Activated naive CD8-positive, alpha-beta T cell treated with anti-CD3 and anti-CD28 coated beads, Interleukin-2, amount 10 ng/mL, durations not matched to agents 7 days and 5 days (primary cell): ENCODE results near the gene TSHR. TPM values are rescaled to one million over a fixed set of nuclear protein-coding genes. Genes with fewer than 3 reads are reported as not detected.

Experiments used
- ATAC-seq: fragments of 150-1000 bp; cut with Tn5 transposase; one replicate; pipeline ENCODE4 v1.10.0; 2021; ENCODE audit warnings: low read depth, moderate library complexity
- POLR2A ChIA-PET: fragments of 350-600 bp; sonication (Branson Sonifier 250); formaldehyde crosslinking; loops from one replicate; lab custom pipeline; 2021; ENCODE audit warnings: antibody characterized with exemption; lab: Charles Lee
- DNase-seq: peaks from one replicate; pipeline ENCODE4 v3.0.0; 2021
- H3K27ac Mint-ChIP-seq: one replicate; pipeline ENCODE4 v1.8.0; 2022; ENCODE audit warnings: mild to moderate bottlenecking, mixed read lengths
- H3K27me3 Mint-ChIP-seq: one replicate; pipeline ENCODE4 v1.8.0; 2022; ENCODE audit warnings: mild to moderate bottlenecking, moderate library complexity, mixed read lengths
- H3K36me3 Mint-ChIP-seq: one replicate; pipeline ENCODE4 v1.8.0; 2021; ENCODE audit warnings: mild to moderate bottlenecking, mixed read lengths
- H3K4me1 Mint-ChIP-seq: one replicate; pipeline ENCODE4 v1.8.0; 2021; ENCODE audit warnings: mixed read lengths
- H3K4me3 Mint-ChIP-seq: one replicate; pipeline ENCODE4 v1.8.0; 2022; ENCODE audit warnings: mild to moderate bottlenecking, moderate library complexity, mixed read lengths
- H3K9me3 Mint-ChIP-seq: one replicate; pipeline ENCODE4 v1.8.0; 2021; ENCODE audit warnings: mixed read lengths
- total RNA-seq, 2 experiments: library from RNA; stranded (reverse); gene quantifications; one replicate each; pipeline ENCODE4 v1.2.3, GENCODE V29; 2021

TSHR gene
- total RNA-seq, 2 experiments from 2014 or later: 0.37 to 0.39 TPM

GRCh38 chr14:80956922-80957321 is 1.5 kb downstream of the TSHR start:
- H3K27me3 Mint-ChIP-seq: peaks cover 33% of the 10 kb centered on the region
- H3K27ac Mint-ChIP-seq: no peak overlapping the region
- no peak overlapping the region for H3K4me3 Mint-ChIP-seq
- peaks cover 38% of the 10 kb centered on the region for H3K4me1 Mint-ChIP-seq
- no peak for DNase-seq
- no peaks in the 10 kb centered on the region for H3K9me3 Mint-ChIP-seq
- POLR2A ChIA-PET: interaction anchor here (0.7 kb wide), 1 partner anchor 24 kb away, joined by 3 read pairs; no protein-coding TSS in a partner anchor
- ATAC-seq: no peak
- H3K36me3 Mint-ChIP-seq: peaks cover 8% of the 10 kb centered on the region

- H3K9me3 Mint-ChIP-seq: no peaks in the 10 kb centered on the region
- H3K4me1 Mint-ChIP-seq: peaks cover 38% of the 10 kb centered on the region
- H3K27me3 Mint-ChIP-seq: peaks cover 28% of the 10 kb centered on the region
- no peak overlapping the region for H3K4me3 Mint-ChIP-seq
- DNase-seq: no peak
- H3K36me3 Mint-ChIP-seq: peaks cover 8% of the 10 kb centered on the region
- POLR2A ChIA-PET: no interaction called here
- peak overlapping the region; percentile 58 for H3K27ac Mint-ChIP-seq
- ATAC-seq: no peak
Observed at GRCh38 chr14:80957613-80958012, 2.2 kb downstream of the TSHR start.

- H3K4me3 Mint-ChIP-seq: peak overlapping the region; percentile 56
Observed at GRCh38 chr14:80958226-80958625, 2.8 kb downstream of the TSHR start.

GRCh38 chr14:80958939-80959338 is 3.5 kb downstream of the TSHR start:
- DNase-seq (no peak), ATAC-seq (no peak)
- POLR2A ChIA-PET: interaction anchor here (0.6 to 2.0 kb wide), 6 partner anchors 19 to 262 kb away, joined by 3 to 16 read pairs (median 4); partner anchors contain the start of gene GTF2A1
- Mint-ChIP-seq H3K36me3 (peaks cover 8% of the 10 kb centered on the region), H3K9me3 (no peaks in the 10 kb centered on the region), H3K27me3 (peaks cover 24% of the 10 kb centered on the region), H3K27ac (peak overlapping the region; percentile 74), H3K4me3 (peak overlapping the region; percentile 71), H3K4me1 (peaks cover 38% of the 10 kb centered on the region)

More at GRCh38 chr14:80958226-80958625, 2.8 kb downstream of the TSHR start:
- Mint-ChIP-seq H3K4me1 (peaks cover 38% of the 10 kb centered on the region), H3K27ac (peak overlapping the region; percentile 57), H3K27me3 (peaks cover 21% of the 10 kb centered on the region), H3K36me3 (peaks cover 8% of the 10 kb centered on the region), H3K9me3 (no peaks in the 10 kb centered on the region)
- no peak for ATAC-seq
- POLR2A ChIA-PET: interaction anchor here (0.6 to 2.0 kb wide), 3 partner anchors 20 to 262 kb away, joined by 3 to 16 read pairs (median 4); partner anchors contain the start of gene GTF2A1
- no peak for DNase-seq

GRCh38 chr14:80959496-80959895 is 4.1 kb downstream of the TSHR start:
- no peaks in the 10 kb centered on the region for H3K9me3 Mint-ChIP-seq
- peak; percentile 45 for DNase-seq
- H3K4me1 Mint-ChIP-seq: peaks cover 38% of the 10 kb centered on the region
- POLR2A ChIA-PET: interaction anchor here (0.7 to 2.0 kb wide), 7 partner anchors 19 to 262 kb away, joined by 3 to 16 read pairs (median 3); partner anchors contain the start of gene GTF2A1
- H3K27ac Mint-ChIP-seq: peak overlapping the region; percentile 74
- peaks cover 8% of the 10 kb centered on the region for H3K36me3 Mint-ChIP-seq
- peak; percentile 96 for ATAC-seq
- peaks cover 25% of the 10 kb centered on the region for H3K27me3 Mint-ChIP-seq
- peak overlapping the region; percentile 71 for H3K4me3 Mint-ChIP-seq

- DNase-seq (no peak), ATAC-seq (no peak)
- Mint-ChIP-seq H3K27me3 (peaks cover 21% of the 10 kb centered on the region), H3K36me3 (peaks cover 4% of the 10 kb centered on the region), H3K27ac (no peak overlapping the region), H3K4me1 (peaks cover 3% of the 10 kb centered on the region), H3K9me3 (no peaks in the 10 kb centered on the region), H3K4me3 (no peak overlapping the region)
- POLR2A ChIA-PET: interaction anchor here (0.9 kb wide), 1 partner anchor 8 kb away, joined by 3 read pairs; no protein-coding TSS in a partner anchor
Observed at GRCh38 chr14:80965037-80965436, 9.6 kb downstream of the TSHR start.

GRCh38 chr14:80973931-80974641 is 18.7 kb downstream of the TSHR start:
- POLR2A ChIA-PET: interaction anchor here (0.6 kb wide), 1 partner anchor 9 kb away, joined by 3 read pairs; no protein-coding TSS in a partner anchor
- Mint-ChIP-seq H3K4me1 (peaks cover 21% of the 10 kb centered on the region), H3K27me3 (peaks cover 34% of the 10 kb centered on the region), H3K4me3 (no peak overlapping the region), H3K27ac (no peak overlapping the region), H3K9me3 (no peaks in the 10 kb centered on the region), H3K36me3 (peaks cover 1% of the 10 kb centered on the region)
- DNase-seq: no peak
- no peak for ATAC-seq

GRCh38 chr14:80974679-80975078 is 19.3 kb downstream of the TSHR start:
- POLR2A ChIA-PET: no interaction called here
- Mint-ChIP-seq H3K27me3 (peaks cover 34% of the 10 kb centered on the region), H3K4me1 (peaks cover 22% of the 10 kb centered on the region), H3K4me3 (no peak overlapping the region), H3K27ac (no peak overlapping the region), H3K36me3 (peaks cover 1% of the 10 kb centered on the region), H3K9me3 (no peaks in the 10 kb centered on the region)
- no peak for ATAC-seq
- no peak for DNase-seq

- H3K27me3 Mint-ChIP-seq: peaks cover 42% of the 10 kb centered on the region
- no peak overlapping the region for H3K27ac Mint-ChIP-seq
- H3K36me3 Mint-ChIP-seq: peaks cover 1% of the 10 kb centered on the region
- ATAC-seq (peak; percentile 41), DNase-seq (no peak)
- peaks cover 22% of the 10 kb centered on the region for H3K4me1 Mint-ChIP-seq
- POLR2A ChIA-PET: no interaction called here
- H3K4me3 Mint-ChIP-seq: no peak overlapping the region
- no peaks in the 10 kb centered on the region for H3K9me3 Mint-ChIP-seq
Observed at GRCh38 chr14:80977221-80977620, 21.8 kb downstream of the TSHR start.

- ATAC-seq (peak; percentile 80), DNase-seq (peak; percentile 35)
- POLR2A ChIA-PET: interaction anchor here (0.5 to 1.0 kb wide), 3 partner anchors 19 to 22 kb away, joined by 3 to 4 read pairs (median 3); no protein-coding TSS in a partner anchor
- peak overlapping the region; percentile 7 for H3K4me3 Mint-ChIP-seq
- peak overlapping the region; percentile 24 for H3K27ac Mint-ChIP-seq
- H3K4me1 Mint-ChIP-seq: peaks cover 21% of the 10 kb centered on the region
- peaks cover 1% of the 10 kb centered on the region for H3K36me3 Mint-ChIP-seq
- H3K9me3 Mint-ChIP-seq: no peaks in the 10 kb centered on the region
- peaks cover 36% of the 10 kb centered on the region for H3K27me3 Mint-ChIP-seq
Observed at GRCh38 chr14:80978403-80978802, 23.0 kb downstream of the TSHR start.

GRCh38 chr14:80979951-80980350 is 24.5 kb downstream of the TSHR start:
- Mint-ChIP-seq H3K9me3 (no peaks in the 10 kb centered on the region), H3K36me3 (no peaks in the 10 kb centered on the region), H3K4me1 (peaks cover 19% of the 10 kb centered on the region), H3K4me3 (no peak overlapping the region), H3K27ac (no peak overlapping the region), H3K27me3 (peaks cover 26% of the 10 kb centered on the region)
- no peak for ATAC-seq
- no peak for DNase-seq
- POLR2A ChIA-PET: no interaction called here

- DNase-seq (no peak), ATAC-seq (no peak)
- Mint-ChIP-seq H3K4me1 (peaks cover 20% of the 10 kb centered on the region), H3K9me3 (no peaks in the 10 kb centered on the region), H3K36me3 (no peaks in the 10 kb centered on the region), H3K27me3 (peaks cover 19% of the 10 kb centered on the region), H3K4me3 (no peak overlapping the region), H3K27ac (no peak overlapping the region)
- POLR2A ChIA-PET: no interaction called here
Observed at GRCh38 chr14:80981156-80981555, 25.7 kb downstream of the TSHR start.

- Mint-ChIP-seq H3K36me3 (no peaks in the 10 kb centered on the region), H3K9me3 (no peaks in the 10 kb centered on the region), H3K27me3 (peaks cover 14% of the 10 kb centered on the region), H3K4me1 (peaks cover 20% of the 10 kb centered on the region), H3K4me3 (no peak overlapping the region), H3K27ac (no peak overlapping the region)
- POLR2A ChIA-PET: no interaction called here
- DNase-seq (no peak), ATAC-seq (no peak)
Observed at GRCh38 chr14:80981673-80982072, 26.3 kb downstream of the TSHR start.

- Mint-ChIP-seq H3K27ac (no peak overlapping the region), H3K36me3 (no peaks in the 10 kb centered on the region), H3K27me3 (peaks cover 14% of the 10 kb centered on the region), H3K4me1 (peaks cover 16% of the 10 kb centered on the region), H3K9me3 (no peaks in the 10 kb centered on the region), H3K4me3 (no peak overlapping the region)
- POLR2A ChIA-PET: no interaction called here
- ATAC-seq (no peak), DNase-seq (no peak)
Observed at GRCh38 chr14:80982711-80983110, 27.3 kb downstream of the TSHR start.
